ENCODE results near the gene ANK2. TPM values are rescaled to one million over a fixed set of nuclear protein-coding genes. Genes with fewer than 3 reads are reported as not detected.

The ANK2 gene
- total RNA-seq, 1 experiment from 2014 or later = 5.6 TPM

- Histone ChIP-seq H3K9me2 (ENCODE audit: insufficient read depth) (no peaks in the 10 kb centered on the region), H3K9me3 (ENCODE audit: control insufficient read depth in 1 of 2, insufficient read depth in 1 of 2, low read depth in 1 of 2, low read length in 2 of 2) (no peaks in the 10 kb centered on the region), H3K9ac (ENCODE audit: low read length) (no peak overlapping the region), H3K4me1 (ENCODE audit: control insufficient read depth in 1 of 2, insufficient read depth in 2 of 2, low read length in 2 of 2) (peaks cover 18 to 24% of the 10 kb centered on the region in 2 experiments), H3K27ac (ENCODE audit: low read depth, low read length) (no peak overlapping the region), H3K79me2 (ENCODE audit: insufficient read depth, low read length) (no peaks in the 10 kb centered on the region), H3K4me3 (replicated peaks in 1 of 2; ENCODE audit: low read depth in 1 of 2, low read length in 2 of 2) (no peak overlapping the region), H3K4me2 (ENCODE audit: low read length) (no peak overlapping the region), H3K27me3 (ENCODE audit: insufficient read depth, low read length) (no peaks in the 10 kb centered on the region), H4K20me1 (ENCODE audit: insufficient read depth) (no peaks in the 10 kb centered on the region), H3K36me3 (ENCODE audit: control insufficient read depth in 1 of 2, insufficient read depth in 2 of 2, low read length in 2 of 2) (no peaks in the 10 kb centered on the region), H2AFZ (ENCODE audit: low read depth, low read length, poor library complexity, severe bottlenecking) (no peak overlapping the region)
- DNase-seq (ENCODE audit: low read depth, low spot score) = no peak
- no peak for TF ChIP-seq CEBPB (IDR thresholded peaks at IDR 0.05; ENCODE audit: low read depth)
- no peak for TF ChIP-seq EZH2phosphoT487 (IDR thresholded peaks at IDR 0.05; ENCODE audit: borderline replicate concordance)
- TF ChIP-seq REST (IDR thresholded peaks at IDR 0.05; ENCODE audit: low read depth) = no peak
- no peak for TF ChIP-seq EZH2 (IDR thresholded peaks at IDR 0.05)
- no peak for TF ChIP-seq RAD21 (IDR thresholded peaks at IDR 0.05; ENCODE audit: low read depth)
- no peak for TF ChIP-seq POLR2A (IDR thresholded peaks at IDR 0.05; ENCODE audit: borderline replicate concordance, extremely low read depth, insufficient read depth, insufficient read length)
- TF ChIP-seq ELF1 (IDR thresholded peaks at IDR 0.05; ENCODE audit: borderline replicate concordance, low read depth) = no peak
- no peak for TF ChIP-seq CBX3 (IDR thresholded peaks at IDR 0.05; ENCODE audit: low read depth)
- TF ChIP-seq POLR2AphosphoS5 (IDR thresholded peaks at IDR 0.05; ENCODE audit: low read depth, low read length) = no peak
- no peak for TF ChIP-seq JUND (IDR thresholded peaks at IDR 0.05)
- TF ChIP-seq SIN3A (IDR thresholded peaks at IDR 0.05; ENCODE audit: low read depth) = no peak
- ATAC-seq = no peak
- intact Hi-C loops (cut with micrococcal nuclease) = no loop called here
- RAD21 ChIA-PET (ENCODE audit: low non-redundant PET in 1 of 2, low total read pairs in 2 of 2, uncharacterized antibody in 2 of 2, unreplicated experiment in 2 of 2) = no interaction called here
- CTCF ChIA-PET = no interaction called here
- BruUV-seq (replicated peaks) = no TSS peak
- POLR2A ChIA-PET = no interaction called here
Observed at GRCh38 chr4:113145519-113146291, 96.3 kb downstream of the ANK2 start.
